ENCODE data around the gene UBE3A. TPM values are rescaled to one million over a fixed set of nuclear protein-coding genes. Genes with fewer than 3 reads are reported as not detected.
"Not testable (repeated sequence)": the region's sequence is repeated elsewhere in the genome, so short reads cannot be mapped to it uniquely, and the experiment has no call there.

The UBE3A gene
- total RNA-seq, 1 donor from 2014 or later = 90.0 TPM

DNA sequence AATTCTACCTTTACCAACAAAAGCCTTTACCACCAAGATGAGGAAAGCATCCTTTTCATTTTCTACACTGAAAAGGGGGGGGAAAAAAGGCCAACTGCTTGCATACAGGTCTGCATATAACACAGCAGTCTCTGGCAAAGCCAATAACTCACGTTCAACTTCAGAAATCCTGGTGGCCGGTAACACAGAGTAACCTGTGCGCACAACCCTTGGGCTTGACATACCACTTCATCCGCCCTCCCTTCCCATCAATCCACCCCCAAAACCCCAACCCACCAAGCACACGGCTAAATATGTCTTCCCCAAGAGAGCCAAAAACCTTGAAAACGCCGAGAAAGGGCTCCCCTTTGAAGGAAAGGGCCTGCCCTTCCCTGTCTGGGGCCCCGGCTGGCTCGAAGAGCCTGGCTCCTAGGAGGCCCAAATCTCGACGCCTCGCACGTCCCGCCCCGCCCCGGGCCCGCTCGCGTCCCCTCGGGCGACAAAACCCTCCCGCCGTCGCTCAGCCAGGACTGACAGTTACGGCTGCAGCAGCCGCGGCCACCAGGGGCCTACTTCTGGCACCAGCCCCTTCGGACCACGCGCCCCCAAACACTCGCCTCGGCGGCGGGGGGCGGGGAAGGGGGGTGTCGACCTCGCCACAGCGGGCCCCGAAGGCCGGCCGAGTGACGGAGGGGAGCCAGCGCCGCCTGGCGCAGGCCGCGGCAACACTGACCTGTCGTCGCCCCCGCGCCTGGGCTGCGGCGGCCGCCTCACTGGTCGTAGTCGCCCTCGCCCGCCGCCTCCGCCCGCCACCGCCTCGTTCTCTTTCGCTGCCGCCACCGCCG is 835 bp downstream of the UBE3A start:
- no peak for DNase-seq (ENCODE audit: low read depth)

DNA sequence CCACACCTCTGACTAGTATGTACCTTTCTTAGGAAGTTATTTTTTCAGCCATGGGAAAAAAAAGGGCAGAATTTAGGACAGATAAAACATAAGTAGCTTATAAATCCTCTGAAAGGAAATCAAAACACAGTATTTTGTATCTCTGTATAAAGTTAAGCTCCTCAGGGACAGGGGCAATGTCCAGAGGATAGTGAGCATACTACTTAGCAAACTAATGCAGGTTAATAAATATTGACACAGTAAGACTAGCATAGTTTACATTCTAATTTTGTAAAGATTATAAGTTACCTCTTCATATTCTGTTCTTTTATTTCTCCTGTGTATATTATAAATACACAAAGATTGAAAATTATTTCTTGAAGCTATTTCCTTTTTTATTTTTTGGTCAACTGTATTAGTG is 2.1 kb downstream of the UBE3A start:
- no peak for DNase-seq (ENCODE audit: low read depth)

DNA sequence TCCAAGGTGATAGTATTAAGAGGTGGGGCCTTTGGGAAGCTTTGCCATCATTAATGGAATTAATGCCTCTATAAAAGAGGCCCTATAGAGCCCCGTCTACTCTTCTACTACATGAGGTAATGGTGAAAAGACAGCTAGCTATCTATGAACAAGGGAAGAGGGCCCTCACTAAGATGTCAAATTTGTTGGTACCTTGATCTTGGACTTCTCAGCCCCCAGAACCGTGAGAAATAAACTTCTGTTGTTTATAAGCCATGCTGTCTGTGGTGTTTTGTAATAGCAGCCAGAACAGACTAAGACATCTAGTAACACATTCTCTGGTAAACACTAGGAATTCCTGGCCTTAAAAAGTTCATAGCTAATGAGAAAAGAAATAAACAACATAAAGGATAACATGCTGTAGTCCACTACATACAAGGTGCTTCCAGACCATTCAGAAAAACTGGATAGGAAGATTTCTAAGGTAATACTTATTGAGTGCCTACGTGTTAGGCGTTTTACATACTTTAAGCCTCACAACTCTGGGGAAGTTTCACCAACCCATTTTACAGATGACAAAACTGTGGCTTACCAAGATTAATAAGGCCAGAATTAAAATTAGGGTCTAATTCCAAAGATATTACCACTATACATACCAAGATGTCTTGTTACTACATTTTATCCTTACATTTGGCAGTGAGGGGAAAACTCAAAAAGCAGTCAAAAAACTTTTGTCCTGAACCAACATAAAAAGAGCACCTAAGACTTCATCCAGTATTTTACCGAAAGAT is 3.2 kb downstream of the UBE3A start:
- peak; percentile 27 for DNase-seq (ENCODE audit: low read depth)

DNA sequence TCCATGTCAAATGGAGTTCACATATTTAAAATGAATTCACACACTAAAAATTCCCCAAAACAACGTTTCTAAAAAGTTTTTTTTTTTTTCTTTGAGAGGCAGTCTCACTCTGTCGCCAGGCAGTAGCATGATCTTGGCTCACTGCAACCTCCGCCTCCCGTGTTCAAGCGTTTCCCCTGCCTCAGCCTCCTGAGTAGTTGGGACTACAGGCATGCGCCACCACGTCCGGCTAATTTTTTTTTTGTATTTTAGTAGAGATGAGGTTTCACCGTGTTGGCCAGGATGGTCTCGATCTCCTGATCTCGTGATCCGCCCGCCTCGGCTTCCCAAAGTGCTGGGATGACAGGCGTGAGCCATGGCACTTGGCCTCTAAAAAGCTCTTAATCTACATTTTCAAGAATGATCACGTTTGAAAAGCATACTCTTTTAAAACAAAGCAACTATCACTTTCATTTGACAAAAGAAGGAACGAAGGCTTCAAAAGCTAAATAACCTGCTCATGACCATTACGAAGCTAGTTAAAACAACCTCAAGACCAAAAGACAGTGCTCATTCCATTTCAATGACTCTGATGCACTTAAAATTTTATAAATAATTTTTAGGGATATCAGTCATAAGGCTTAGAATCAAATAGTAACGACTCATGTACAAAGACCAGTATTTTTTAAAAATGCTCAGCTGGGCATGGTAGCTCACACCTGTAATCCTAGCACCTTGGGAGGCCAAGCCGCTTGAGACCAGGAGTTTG is 5.5 kb downstream of the UBE3A start:
- no peak for DNase-seq (ENCODE audit: low read depth)

DNA sequence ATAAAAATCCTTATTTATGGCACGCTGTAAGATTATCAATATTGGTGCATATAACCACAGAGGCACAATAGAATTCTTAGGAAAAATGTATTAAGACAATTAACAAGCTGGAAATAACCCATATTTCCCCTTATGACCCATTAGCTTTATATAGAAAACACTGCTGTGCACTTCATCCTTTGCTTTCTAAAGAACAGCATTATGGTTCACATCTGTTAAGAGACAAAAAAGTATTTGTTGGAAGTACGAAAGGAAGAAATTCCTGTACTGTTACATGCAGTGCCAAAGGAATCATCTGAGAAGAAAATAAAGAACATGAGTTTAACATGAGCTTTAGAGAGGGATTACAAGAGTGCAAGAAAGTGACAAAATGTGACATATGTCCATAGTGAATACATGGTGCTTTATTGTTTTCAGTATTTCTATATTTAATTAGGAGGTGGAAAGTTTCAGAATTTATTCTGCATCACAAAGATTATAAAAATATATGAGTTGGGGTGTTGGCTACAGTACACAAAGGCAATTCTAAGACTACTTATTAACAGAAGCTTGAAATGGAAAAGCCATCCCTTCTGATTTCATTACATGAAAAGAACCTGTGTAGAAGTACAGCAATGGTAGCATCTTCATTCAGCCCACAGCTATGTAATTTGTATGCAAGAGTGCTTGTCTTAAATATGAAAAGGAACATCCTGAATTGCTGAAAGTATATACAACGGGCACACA is 6.8 kb downstream of the UBE3A start:
- no peak for DNase-seq (ENCODE audit: low read depth)

DNA sequence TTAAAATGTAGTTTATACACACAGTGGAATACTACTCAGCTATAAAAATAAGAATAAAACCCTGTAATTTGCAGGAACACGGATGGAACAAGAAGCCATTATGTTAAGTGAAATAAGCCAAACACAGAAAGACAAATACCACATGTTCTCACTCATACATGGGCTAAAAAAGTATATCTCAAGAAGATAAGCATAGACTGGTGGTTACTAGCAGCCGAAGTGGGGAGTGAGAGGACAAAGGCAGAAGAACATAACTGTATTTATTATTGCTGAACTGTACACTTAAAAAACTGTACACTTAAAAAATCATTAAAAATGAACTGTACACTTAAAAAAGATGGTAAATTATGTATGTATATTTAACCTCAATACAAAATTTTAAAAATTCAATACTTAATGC is 11.0 kb downstream of the UBE3A start:
- DNase-seq (ENCODE audit: low read depth) = no peak

DNA sequence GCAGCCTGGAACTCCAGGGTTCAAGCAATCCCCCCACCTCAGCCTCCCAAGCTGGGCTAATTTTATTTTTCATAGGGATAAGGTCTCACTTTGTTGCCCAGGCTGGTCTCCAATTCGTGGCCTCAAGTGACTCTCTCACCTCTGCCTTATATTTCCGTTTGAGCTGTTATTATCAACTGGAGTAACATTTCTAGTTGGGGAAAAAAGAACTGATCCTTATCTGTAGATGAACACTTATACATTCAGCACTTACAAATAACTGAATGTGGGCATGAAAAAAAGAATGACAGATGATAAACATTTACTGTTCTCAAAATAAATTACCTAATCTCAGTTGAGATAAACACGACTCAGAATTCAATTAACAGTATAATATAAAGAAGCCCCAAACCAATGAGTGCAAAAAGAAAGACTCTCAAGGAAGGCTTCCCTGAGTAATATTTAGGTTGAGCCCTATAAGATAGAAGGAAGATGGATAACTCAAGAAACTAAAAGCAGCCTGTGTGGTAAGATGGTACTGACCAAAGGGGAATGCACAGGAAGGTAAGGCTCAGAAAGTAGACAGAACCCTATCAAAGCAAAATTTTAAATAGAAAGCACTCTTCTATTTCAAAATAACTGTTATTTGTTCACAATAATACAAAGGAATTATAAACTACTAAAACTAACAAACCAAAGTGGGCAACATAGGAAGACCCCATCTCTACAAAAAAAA is 11.8 kb downstream of the UBE3A start:
- no peak for DNase-seq (ENCODE audit: low read depth)

DNA sequence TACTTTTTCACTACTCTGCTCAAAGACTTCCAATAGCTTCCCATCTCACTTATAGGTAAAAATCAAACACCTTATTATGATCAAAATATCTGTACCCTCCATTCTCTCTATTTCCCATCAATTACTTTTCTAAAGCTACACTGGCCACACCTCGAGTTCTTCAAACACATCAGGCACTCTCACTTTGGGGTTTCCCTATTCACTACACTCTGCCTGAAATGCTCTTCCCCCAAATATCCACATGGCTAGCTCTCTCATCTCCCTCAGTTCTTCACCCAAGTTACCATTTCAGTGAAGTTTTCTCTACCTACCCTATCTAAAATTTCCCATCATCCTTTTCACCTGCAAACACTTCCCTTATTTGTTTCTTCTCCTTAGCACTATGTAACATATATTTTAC is 14.8 kb downstream of the UBE3A start:
- DNase-seq (ENCODE audit: low read depth) = no peak

DNA sequence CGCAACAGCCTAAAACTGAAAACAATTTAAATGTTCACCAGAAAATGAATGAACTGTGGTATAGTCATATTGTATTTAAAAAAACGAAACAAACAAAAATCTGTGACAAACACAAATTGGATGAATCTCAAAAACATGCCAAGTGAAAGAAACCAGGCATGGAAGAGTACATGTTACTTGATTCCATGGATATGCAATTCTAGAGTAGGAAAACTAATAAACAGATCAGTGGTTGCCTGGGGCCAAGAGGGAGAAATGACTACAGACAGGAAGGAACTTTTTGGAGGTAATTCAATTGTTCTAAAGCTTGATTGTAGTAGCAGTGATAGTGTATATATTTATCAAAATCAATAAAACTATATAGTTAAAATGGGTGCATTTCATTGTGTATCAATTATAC is 16.8 kb downstream of the UBE3A start:
- no peak for DNase-seq (ENCODE audit: low read depth)

DNA sequence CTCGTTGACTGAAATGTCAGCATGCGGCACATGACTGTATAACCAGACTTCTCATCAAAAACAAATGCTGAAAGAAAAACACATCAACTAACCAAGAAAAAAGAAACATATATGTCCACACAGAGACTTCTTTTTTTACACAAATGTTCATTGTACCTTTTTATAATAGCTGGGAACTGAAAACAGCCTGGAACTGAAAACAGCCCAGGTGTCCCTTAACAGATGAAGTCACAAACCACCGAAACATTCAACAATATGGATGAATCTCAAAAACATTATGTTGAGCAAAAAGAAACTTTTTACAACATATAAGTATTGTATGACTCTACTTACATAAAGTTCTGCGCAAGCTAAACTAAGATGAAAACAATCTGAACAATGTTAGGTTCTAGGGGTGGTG is 20.6 kb downstream of the UBE3A start:
- no peak for DNase-seq (ENCODE audit: low read depth)

DNA sequence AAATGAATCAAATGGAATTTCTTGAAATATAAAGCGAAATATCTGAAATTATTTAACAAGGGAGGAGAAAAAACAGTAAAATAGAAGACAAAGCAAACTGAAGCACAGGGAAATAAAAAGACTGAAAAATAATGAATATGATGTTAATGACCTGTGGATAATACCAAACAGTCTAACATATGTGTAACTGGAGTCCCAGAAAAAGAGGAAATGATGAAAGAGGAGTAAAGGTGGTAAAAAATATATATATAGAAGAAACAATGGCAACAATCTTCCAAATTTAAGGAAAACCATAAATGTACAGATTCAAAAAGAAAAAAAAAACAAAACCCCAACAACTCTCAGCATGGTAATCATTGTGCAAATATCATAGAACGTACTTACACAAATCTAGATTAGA is 21.2 kb downstream of the UBE3A start:
- DNase-seq (ENCODE audit: low read depth) = no peak

DNA sequence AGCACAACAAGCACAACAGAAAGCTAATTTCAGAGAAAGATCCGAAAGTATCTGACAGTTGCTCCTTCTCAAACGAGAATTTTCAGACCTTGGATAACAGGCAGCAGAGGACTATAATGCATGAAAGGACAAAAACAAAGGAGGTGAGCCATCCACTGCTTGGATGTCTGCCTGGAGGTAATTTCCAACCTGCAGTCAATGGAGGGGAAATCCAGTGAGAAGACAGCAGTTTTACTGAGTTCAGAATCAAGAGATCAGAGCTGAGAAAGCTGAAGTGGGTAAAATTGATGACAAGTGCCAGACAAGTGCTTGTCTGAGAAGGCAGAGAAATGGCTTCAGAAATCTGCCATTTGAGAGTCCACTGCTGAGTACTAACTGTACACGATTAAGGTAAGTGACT is 22.1 kb downstream of the UBE3A start:
- DNase-seq (ENCODE audit: low read depth) = peak; percentile 91

DNA sequence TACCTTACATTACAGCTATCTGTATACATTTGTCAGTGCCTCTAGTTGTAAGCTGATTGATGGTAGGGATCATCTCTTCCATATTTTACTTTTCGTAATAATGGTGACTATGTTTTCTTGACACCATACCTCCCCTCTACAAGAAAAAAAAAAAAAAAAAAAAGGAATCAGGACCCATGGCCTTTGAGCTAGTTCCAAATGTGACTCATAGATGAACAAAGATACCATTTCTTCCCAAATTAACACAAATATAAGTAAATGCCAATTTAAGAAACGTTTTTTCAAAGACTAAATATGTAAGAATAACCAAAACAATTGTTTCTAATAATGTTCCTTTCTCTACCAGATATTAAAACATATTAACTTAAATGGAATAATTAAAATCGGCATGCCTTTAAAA is 23.1 kb downstream of the UBE3A start:
- DNase-seq (ENCODE audit: low read depth) = no peak

DNA sequence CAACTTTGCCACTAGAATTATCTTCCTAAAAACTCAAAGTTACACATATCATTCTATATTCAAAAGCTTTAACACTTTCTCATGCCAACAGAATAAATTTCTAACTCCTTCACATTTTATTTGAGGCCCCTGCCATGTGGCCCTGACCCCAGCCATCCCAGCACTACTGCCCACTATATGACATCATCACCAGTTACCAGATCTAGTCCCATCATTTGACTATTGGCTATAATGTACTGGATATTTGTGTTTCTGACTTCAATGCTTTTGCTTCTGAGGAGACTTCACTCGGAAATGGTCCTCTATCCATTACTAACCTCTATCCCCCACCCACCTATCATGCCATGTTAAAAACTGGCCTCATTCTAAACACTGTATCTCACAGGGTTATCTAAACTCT is 23.6 kb downstream of the UBE3A start:
- DNase-seq (ENCODE audit: low read depth) = no peak

DNA sequence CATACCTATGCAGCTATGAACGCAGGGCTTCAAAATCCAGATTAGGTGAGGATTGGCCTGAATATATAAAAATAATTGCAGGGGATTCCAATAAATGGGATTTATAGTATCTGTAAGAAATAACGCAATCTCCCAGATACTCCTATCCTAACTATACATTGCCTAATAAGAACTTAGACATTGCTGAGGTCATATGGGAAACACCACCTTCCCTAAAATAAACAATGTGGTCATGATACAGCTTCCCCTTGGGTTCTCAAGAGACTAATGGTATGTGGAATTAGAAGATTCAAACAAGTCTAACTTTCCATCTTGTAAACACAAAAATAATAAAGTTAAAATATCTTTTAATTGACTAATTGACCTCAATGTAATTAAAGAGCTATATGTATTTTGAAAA is 28.2 kb downstream of the UBE3A start:
- no peak for DNase-seq (ENCODE audit: low read depth)

DNA sequence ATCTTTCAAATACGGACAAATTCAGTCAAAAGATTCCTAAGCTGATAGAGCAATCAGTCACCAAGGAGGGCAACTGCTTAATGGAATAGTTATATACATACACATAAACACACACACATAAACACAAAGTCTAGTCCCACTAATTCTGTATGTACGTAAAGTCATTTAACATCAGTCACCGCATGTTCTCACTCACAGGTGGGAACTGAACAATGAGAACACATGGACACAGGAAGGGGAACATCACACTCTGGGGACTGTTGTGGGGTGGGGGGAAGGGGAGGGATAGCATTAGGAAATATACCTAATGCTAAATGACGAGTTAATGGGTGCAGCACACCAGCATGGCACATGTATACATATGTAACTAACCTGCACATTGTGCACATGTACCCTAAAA is 29.1 kb downstream of the UBE3A start:
- DNase-seq (ENCODE audit: low read depth) = not testable (repeated sequence)

DNA sequence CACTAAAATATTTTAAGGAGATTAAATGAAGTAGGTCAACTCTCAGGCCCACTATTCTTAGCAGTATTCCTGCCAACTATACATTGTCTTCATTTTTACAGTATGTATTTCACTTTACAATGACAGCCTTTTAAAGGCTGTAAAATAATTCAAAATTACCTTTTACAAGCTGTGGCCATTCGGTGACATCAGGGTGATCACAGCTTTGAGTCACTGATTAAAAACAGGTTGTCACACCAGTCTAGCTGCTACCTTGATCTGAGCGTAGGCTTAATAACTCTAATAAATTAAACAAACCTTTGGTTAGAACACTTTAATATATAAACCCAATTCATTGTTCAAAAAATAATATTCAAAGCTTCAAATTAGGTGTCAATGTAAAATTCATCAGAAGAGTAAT is 29.9 kb downstream of the UBE3A start:
- no peak for DNase-seq (ENCODE audit: low read depth)

DNA sequence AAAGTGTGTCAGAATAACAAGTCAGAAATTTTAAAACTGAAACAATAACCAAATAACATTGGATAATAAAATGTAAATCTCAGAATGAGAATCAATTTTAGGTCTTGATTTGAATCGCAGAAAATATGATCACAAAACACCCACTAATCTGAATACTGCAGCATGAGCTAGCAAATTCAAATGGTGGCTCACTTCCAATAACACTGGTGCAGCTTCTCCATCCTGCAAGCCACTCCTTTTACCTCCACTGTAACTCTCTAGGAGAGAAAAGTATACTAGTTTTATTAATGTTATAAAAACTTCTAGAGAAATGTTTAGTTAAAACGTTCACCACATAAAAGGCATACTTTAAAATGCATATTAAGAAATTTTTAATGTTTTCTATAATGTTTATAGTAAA is 30.4 kb downstream of the UBE3A start:
- DNase-seq (ENCODE audit: low read depth) = no peak

DNA sequence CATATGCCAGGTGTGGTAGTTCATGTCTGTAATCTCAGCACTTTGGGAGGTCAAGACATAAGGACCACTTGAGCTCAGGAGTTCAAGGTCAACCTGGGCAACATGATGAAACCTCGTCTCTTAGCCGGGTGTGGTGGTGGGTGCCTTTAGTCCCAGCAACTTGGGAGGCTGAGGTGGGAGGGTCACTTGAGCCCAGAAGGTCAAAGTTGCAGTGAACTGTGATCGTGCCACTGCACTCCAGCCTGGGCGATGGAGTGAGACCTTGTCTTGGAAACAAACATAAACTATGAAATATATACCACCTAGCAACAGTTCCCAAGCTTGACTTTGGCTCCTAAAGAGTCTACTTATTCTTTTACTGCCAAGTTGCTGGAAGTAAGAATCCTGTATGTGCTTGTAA is 30.9 kb downstream of the UBE3A start:
- DNase-seq (ENCODE audit: low read depth) = peak; percentile 36

DNA sequence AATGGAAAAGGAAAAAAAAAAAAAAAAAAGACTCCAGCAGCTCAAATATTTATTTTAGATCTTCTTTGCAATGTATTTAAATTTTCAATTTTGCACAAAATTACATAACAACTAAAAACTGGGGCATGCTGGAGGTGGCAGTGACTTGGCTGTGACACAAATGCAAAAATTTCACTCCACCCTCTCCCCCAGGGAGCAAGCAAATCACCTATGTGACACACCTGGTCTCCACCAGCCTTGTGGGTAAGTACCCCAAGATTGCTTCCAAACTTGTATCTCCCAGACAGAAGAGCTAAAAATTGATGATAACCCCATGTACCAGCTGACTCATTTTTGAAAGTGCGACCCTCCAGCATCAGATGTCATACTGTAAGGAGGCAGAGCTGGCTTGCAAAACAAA is 32.0 kb downstream of the UBE3A start:
- no peak for DNase-seq (ENCODE audit: low read depth)

DNA sequence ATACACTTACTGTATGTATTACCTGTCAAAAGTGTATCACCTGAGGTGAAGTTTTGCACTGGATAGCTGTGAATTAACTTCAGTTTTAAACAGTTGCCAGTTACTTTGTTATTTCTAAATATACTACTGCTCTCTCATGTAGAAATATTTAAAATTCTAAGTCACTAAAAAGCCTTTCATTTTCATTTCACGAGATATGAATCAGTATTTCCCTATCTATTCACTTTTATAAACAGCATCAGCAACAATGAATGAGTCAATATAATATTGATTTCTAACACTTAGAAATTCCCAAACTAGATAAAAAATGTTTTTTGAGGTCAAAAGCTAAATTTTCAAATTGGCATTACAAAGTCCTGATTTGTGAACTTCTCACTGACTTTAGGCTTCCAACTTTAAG is 32.6 kb downstream of the UBE3A start:
- no peak for DNase-seq (ENCODE audit: low read depth)

All from renal cortical epithelial cell (primary cell).